ENCODE results near the gene TMEM59L.

DNA sequence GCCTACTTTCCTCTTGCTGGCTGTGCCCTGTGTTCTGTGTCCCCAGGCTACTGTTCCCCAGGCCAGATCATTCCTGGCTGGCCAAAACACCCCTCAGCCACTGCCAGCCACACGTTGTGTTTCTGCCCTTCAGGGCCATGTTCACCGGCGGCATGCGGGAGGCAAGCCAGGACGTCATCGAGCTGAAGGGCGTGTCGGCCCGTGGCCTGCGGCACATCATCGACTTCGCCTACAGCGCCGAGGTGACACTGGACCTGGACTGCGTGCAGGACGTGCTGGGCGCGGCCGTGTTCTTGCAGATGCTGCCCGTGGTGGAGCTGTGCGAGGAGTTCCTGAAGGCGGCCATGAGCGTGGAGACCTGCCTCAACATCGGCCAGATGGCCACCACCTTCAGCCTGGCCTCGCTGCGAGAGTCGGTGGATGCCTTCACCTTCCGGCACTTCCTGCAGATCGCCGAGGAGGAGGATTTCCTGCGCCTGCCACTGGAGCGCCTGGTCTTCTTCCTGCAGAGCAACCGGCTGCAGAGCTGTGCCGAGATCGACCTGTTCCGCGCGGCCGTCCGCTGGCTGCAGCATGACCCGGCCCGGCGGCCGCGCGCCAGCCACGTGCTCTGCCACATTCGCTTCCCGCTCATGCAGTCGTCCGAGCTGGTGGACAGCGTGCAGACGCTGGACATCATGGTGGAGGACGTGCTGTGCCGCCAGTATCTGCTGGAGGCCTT lies 55.0 kb downstream of the TMEM59L start:
- TF ChIP-seq, protein P1, sequence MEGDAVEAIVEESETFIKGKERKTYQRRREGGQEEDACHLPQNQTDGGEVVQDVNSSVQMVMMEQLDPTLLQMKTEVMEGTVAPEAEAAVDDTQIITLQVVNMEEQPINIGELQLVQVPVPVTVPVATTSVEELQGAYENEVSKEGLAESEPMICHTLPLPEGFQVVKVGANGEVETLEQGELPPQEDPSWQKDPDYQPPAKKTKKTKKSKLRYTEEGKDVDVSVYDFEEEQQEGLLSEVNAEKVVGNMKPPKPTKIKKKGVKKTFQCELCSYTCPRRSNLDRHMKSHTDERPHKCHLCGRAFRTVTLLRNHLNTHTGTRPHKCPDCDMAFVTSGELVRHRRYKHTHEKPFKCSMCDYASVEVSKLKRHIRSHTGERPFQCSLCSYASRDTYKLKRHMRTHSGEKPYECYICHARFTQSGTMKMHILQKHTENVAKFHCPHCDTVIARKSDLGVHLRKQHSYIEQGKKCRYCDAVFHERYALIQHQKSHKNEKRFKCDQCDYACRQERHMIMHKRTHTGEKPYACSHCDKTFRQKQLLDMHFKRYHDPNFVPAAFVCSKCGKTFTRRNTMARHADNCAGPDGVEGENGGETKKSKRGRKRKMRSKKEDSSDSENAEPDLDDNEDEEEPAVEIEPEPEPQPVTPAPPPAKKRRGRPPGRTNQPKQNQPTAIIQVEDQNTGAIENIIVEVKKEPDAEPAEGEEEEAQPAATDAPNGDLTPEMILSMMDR (IDR thresholded peaks at IDR 0.05; ENCODE audit: low read depth, low read length, poor library complexity, severe bottlenecking): no peak
- TF ChIP-seq EZH2phosphoT487 (IDR thresholded peaks at IDR 0.05; ENCODE audit: borderline replicate concordance, low read length): no peak
